ENCODE results near the gene SLC19A1.

SLC19A1 gene

GRCh38 chr21:45542242-45542666 is at the start of gene SLC19A1:
Gene SLC19A1, minus strand, starts transcription at chr21:45542440. Its CDS starts 4,481 bp downstream, at chr21:45537959.
- no peak for DNase-seq

- no peak for DNase-seq
Measured at GRCh38 chr21:45591619-45592207, 49.5 kb upstream of the SLC19A1 start.

- no peak for DNase-seq
Measured at GRCh38 chr21:45590726-45591618, 48.7 kb upstream of the SLC19A1 start.

GRCh38 chr21:45590246-45590725 is 48.0 kb upstream of the SLC19A1 start:
- DNase-seq = no peak

- DNase-seq = no peak
Measured at GRCh38 chr21:45589686-45590245, 47.5 kb upstream of the SLC19A1 start.

- no peak for DNase-seq
Measured at GRCh38 chr21:45588871-45589491, 46.7 kb upstream of the SLC19A1 start.

- DNase-seq = no peak
Measured at GRCh38 chr21:45588086-45588825, 46.0 kb upstream of the SLC19A1 start.

GRCh38 chr21:45586289-45586858 is 44.1 kb upstream of the SLC19A1 start:
- no peak for DNase-seq

GRCh38 chr21:45584786-45585185 is 42.5 kb upstream of the SLC19A1 start:
- DNase-seq = no peak

GRCh38 chr21:45583831-45584509 is 41.7 kb upstream of the SLC19A1 start:
- no peak for DNase-seq

GRCh38 chr21:45582128-45582527 is 39.9 kb upstream of the SLC19A1 start:
- DNase-seq = no peak

GRCh38 chr21:45581322-45581712 is 39.1 kb upstream of the SLC19A1 start:
- no peak for DNase-seq

GRCh38 chr21:45580576-45581321 is 38.5 kb upstream of the SLC19A1 start:
- no peak for DNase-seq

GRCh38 chr21:45580181-45580575 is 37.9 kb upstream of the SLC19A1 start:
- DNase-seq = no peak

- DNase-seq = no peak
Measured at GRCh38 chr21:45579383-45580180, 37.3 kb upstream of the SLC19A1 start.

- DNase-seq = no peak
Measured at GRCh38 chr21:45578811-45579381, 36.7 kb upstream of the SLC19A1 start.

- peak; percentile 15 for DNase-seq
Measured at GRCh38 chr21:45578176-45578801, 36.0 kb upstream of the SLC19A1 start.

GRCh38 chr21:45577801-45578175 is 35.5 kb upstream of the SLC19A1 start:
- no peak for DNase-seq

Data from NCI-H524 treated with DMSO at 0.1 percent for 48 hours (cell line).